Colonic mucosa (tissue), 4 donors: ENCODE measurements around the gene SLC22A31. TPM values are rescaled to one million over a fixed set of nuclear protein-coding genes. Genes with fewer than 3 reads are reported as not detected.

Source experiments
- DNase-seq: peaks from one replicate; pipeline ENCODE4 v3.0.0-alpha.2; 2020
- H3K27ac ChIP-seq: fragments of 200-600 bp; one replicate; pipeline ENCODE4 v1.8.0; 2021
- H3K27me3 ChIP-seq: fragments of 200-600 bp; one replicate; pipeline ENCODE4 v1.8.0; 2021
- H3K36me3 ChIP-seq: fragments of 200-600 bp; one replicate; pipeline ENCODE4 v1.8.0; 2021
- H3K4me1 ChIP-seq: fragments of 200-600 bp; one replicate; pipeline ENCODE4 v1.8.0; 2021; ENCODE audit warnings: mild to moderate bottlenecking
- H3K4me3 ChIP-seq: fragments of 200-600 bp; one replicate; pipeline ENCODE4 v1.8.0; 2021
- H3K9ac ChIP-seq, 2 donors: one replicate each; pipeline ENCODE4 v1.7.0; 2013; ENCODE audit warnings: control low read depth in 2 of 2, low read depth in 2 of 2, low read length in 2 of 2
- H3K9me3 ChIP-seq: fragments of 200-600 bp; one replicate; pipeline ENCODE4 v1.8.0; 2021
- CTCF ChIP-seq: fragments of 200-600 bp; IDR thresholded peaks from one replicate; pipeline ENCODE4 v1.8.0; 2022; ENCODE audit warnings: antibody characterized with exemption, mild to moderate bottlenecking
- intact Hi-C: fragments of 100-400 bp; cut with DNase I; formaldehyde crosslinking; loops from one replicate; pipeline ENCODE4 v1.14.1; 2022
- total RNA-seq, 2 donors: library from RNA; stranded (reverse); fragmentation: NEBNext Ultra II Directional in 1 of 2; extraction: Animal tissue kit (Norgen Biotek cat#: 25700) in 1 of 2; gene quantifications; one replicate each; pipeline ENCODE4 v1.2.1, GENCODE V29; 2021
- donor health status: healthy.
- donor health status: DM: no; HTN: no; CAD: no.
- donor health status: DM: no; HTN: no; CAD: no.

The SLC22A31 gene
- total RNA-seq, 2 donors from 2014 or later = 1.3 TPM; not detected in 1

DNA sequence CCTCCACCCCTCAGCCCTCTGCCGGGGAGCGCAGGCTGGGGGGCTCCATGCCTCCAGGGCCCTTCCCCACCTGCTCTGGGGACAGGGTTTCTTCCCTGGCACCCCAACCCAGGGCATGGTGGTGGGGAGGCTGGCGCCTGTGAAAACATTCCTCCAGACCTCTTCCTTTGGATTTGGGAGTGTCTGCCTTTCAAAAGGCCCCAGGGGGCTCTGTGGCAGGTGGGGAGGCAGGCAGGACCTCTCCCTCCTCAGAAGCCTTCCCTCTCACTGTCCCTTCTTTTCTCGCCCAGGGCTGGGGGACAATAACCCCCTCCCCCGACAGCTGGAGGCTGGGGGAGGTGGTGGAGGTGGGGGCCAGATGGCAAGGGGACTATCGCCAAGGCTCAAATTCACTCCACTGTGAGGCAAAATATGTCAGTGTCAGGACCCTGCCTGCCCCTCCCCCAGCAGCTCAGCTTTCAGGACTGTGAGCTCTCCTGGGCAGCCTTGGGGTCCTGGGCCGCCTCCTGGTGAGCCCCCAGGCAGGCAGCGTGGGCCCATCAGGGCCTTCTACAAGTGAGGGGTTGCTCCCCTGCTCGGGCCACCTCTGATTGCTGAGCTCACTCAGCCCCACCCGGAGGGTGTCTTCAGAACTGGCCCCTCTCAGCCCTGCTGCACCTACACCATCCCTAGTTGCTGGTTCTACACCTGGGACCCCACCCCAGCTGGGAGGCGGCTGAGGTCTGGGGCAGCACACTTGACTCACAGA lies 27.0 kb downstream of the SLC22A31 start:
- Histone ChIP-seq H3K9ac (no peak overlapping the region), H3K9me3 (no peaks in the 10 kb centered on the region), H3K4me3 (no peak overlapping the region), H3K4me1 (peaks cover 4% of the 10 kb centered on the region), H3K27ac (no peak overlapping the region), H3K36me3 (no peaks in the 10 kb centered on the region), H3K27me3 (peaks cover 17% of the 10 kb centered on the region)
- no peak for TF ChIP-seq CTCF
- intact Hi-C loops = no loop called here
- DNase-seq = no peak

GRCh38 chr16:89172528-89173173 lies 27.7 kb downstream of the SLC22A31 start:
- TF ChIP-seq CTCF = no peak
- intact Hi-C loops = no loop called here
- Histone ChIP-seq H3K36me3 (no peaks in the 10 kb centered on the region), H3K4me1 (peaks cover 4% of the 10 kb centered on the region), H3K9me3 (no peaks in the 10 kb centered on the region), H3K9ac (no peak overlapping the region), H3K27ac (no peak overlapping the region), H3K4me3 (no peak overlapping the region), H3K27me3 (peaks cover 24% of the 10 kb centered on the region)
- no peak for DNase-seq

DNA sequence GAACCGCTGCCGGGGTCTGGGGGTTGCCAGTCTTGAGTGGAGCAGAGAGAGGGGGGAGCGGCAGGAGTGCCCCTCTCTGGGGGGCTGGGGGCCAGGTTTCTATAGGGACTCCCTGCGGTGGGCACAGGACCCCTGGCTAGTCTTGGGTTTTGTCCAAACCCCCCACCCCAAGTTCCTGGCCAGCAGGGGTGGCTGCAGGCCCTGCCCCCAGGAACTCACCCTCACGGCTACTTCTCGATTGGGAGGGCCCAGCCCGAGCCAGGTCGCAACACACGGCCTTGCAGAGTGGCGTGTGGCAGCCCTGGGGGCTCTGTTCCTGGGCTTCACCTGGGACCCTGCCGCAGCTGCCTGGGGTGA lies 28.2 kb downstream of the SLC22A31 start:
- TF ChIP-seq CTCF = no peak
- intact Hi-C loops = no loop called here
- Histone ChIP-seq H3K4me1 (peaks cover 7% of the 10 kb centered on the region), H3K4me3 (no peak overlapping the region), H3K27me3 (peaks cover 24% of the 10 kb centered on the region), H3K36me3 (no peaks in the 10 kb centered on the region), H3K9me3 (no peaks in the 10 kb centered on the region), H3K27ac (no peak overlapping the region), H3K9ac (peak overlapping the region in 1 of 2 donors; percentile 26)
- DNase-seq = no peak

GRCh38 chr16:89171216-89172170 lies 28.8 kb downstream of the SLC22A31 start, which contains the start of gene CDH15:
Gene CDH15 (plus strand): TSS chr16:89171748. CDS start chr16:89171832, 84 bp downstream.
- H3K4me1 ChIP-seq = peaks cover 8% of the 10 kb centered on the region
- no peak for TF ChIP-seq CTCF
- H3K36me3 ChIP-seq = no peaks in the 10 kb centered on the region
- no peak within 1 kb of the TSS for H3K27ac ChIP-seq
- peaks cover 24% of the 10 kb centered on the region for H3K27me3 ChIP-seq
- no peaks in the 10 kb centered on the region for H3K9me3 ChIP-seq
- intact Hi-C loops = no loop called here
- H3K4me3 ChIP-seq = peak within 1 kb of the TSS; percentile 20
- peak; percentile 97 for DNase-seq
- H3K9ac ChIP-seq = peak within 1 kb of the TSS in 1 of 2 donors; percentile 26
